ENCODE results near the gene BCL11A.

Gene BCL11A

DNA sequence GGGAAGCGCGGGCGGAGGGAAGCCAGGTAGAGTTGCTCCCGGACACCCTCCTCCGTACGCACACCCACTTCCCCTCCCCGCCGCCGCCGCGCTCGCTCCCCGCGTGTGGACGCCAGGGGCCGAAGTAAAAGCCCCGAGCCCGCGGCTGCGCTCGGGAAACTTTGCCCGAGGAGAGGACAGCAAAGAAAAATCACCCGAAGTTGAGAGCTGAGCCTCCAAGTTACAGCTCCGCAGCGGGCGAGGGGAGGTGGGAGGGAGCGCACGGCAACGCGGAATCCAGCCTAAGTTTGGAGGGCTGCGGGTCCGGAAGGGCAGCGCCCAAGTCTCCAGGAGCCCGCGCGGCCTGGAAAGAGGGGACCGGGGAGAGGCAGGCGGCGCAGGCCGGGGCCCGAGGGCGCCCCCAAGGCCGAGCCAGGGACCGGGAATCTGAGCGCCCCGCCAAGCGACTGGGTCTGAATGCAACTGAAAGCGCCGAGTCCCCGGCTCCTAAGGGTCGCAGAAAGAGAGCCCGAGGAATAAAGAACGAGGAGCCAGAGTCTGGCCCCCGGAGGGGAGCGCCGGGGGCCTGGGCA is 706 bp upstream of the BCL11A start:
- DNase-seq (ENCODE audit: low spot score) = no peak
- H3K27ac ChIP-seq (replicated peaks; ENCODE audit: low read length) = no peak overlapping the region
- peak overlapping the region; percentile 4 for H3K14ac ChIP-seq (ENCODE audit: low read length)

GRCh38 chr2:60552851-60553494 is 481 bp downstream of the BCL11A start:
- peak overlapping the region; percentile 25 for H3K4me2 ChIP-seq (ENCODE audit: insufficient read depth, low read length, poor library complexity, severe bottlenecking)
- no peaks in the 10 kb centered on the region for H3K79me1 ChIP-seq (ENCODE audit: low read depth, low read length)
- H3K36me3 ChIP-seq (replicated peaks in 1 of 2; ENCODE audit: control insufficient read depth in 2 of 2, insufficient read depth in 2 of 2, low read length in 2 of 2) = no peaks in the 10 kb centered on the region
- no peak overlapping the region for H3K27ac ChIP-seq (replicated peaks; ENCODE audit: low read length)
- H3K4me1 ChIP-seq (ENCODE audit: control insufficient read depth in 2 of 2, insufficient read depth in 1 of 2, low read depth in 1 of 2, low read length in 2 of 2) = peaks cover 14 to 28% of the 10 kb centered on the region in 2 donors
- no peak for DNase-seq (ENCODE audit: low spot score)
- H3K14ac ChIP-seq (ENCODE audit: low read length) = no peak overlapping the region
- no CpG with 5 or more reads among the region's 38 CpGs for WGBS, 2 donors (ENCODE audit: extremely low coverage in 2 of 2, insufficient read length in 2 of 2, insufficient replicate concordance in 1 of 2)
- no peak overlapping the region for H2BK120ac ChIP-seq (ENCODE audit: low read depth, low read length)
- peaks cover 9 to 92% (median 66%) of the 10 kb centered on the region in 3 experiments for H3K27me3 ChIP-seq (ENCODE audit: control insufficient read depth in 3 of 3, insufficient read depth in 3 of 3, low read depth in 1 of 3, low read length in 3 of 3)
- no peak overlapping the region for H2BK5ac ChIP-seq (ENCODE audit: low read length)
- no peak overlapping the region for H4K8ac ChIP-seq (ENCODE audit: low read depth, low read length)
- peak overlapping the region; percentile 39 for H2AFZ ChIP-seq (ENCODE audit: low read length)
- no peak overlapping the region for H3K18ac ChIP-seq (ENCODE audit: low read length)
- no peaks in the 10 kb centered on the region for H3K9me3 ChIP-seq (replicated peaks in 1 of 2; ENCODE audit: control insufficient read depth in 2 of 2, insufficient read depth in 1 of 2, low read depth in 1 of 2, low read length in 2 of 2)
- peak overlapping the region in 1 of 2 donors; percentile 1 for H3K4me3 ChIP-seq (ENCODE audit: low read length in 2 of 2)
- H2AK5ac ChIP-seq (ENCODE audit: low read depth, low read length) = no peak overlapping the region
- H3K9ac ChIP-seq (ENCODE audit: low read depth, low read length, poor library complexity) = no peak overlapping the region
- H4K91ac ChIP-seq (ENCODE audit: low read depth, low read length, poor library complexity) = no peak overlapping the region
- H3K4ac ChIP-seq (ENCODE audit: low read length) = no peak overlapping the region
- no peak overlapping the region for H2BK12ac ChIP-seq (ENCODE audit: low read length)
- no peak overlapping the region for H2BK15ac ChIP-seq (ENCODE audit: low read length)
- H3K23ac ChIP-seq (ENCODE audit: low read depth, low read length, poor library complexity) = no peak overlapping the region

More for the DNA sequence above, 706 bp upstream of the BCL11A start:
- no peak overlapping the region for H2BK12ac ChIP-seq (ENCODE audit: low read length)
- no peak overlapping the region for H4K91ac ChIP-seq (ENCODE audit: low read depth, low read length, poor library complexity)
- peak overlapping the region; percentile 64 for H3K18ac ChIP-seq (ENCODE audit: low read length)
- H3K36me3 ChIP-seq (replicated peaks in 1 of 2; ENCODE audit: control insufficient read depth in 2 of 2, insufficient read depth in 2 of 2, low read length in 2 of 2) = no peaks in the 10 kb centered on the region
- peak overlapping the region; percentile 32 to 81 for H3K4me3 ChIP-seq (ENCODE audit: low read length in 2 of 2)
- H3K4me1 ChIP-seq (ENCODE audit: control insufficient read depth in 2 of 2, insufficient read depth in 1 of 2, low read depth in 1 of 2, low read length in 2 of 2) = peaks cover 10 to 25% of the 10 kb centered on the region in 2 donors
- H3K79me1 ChIP-seq (ENCODE audit: low read depth, low read length) = no peaks in the 10 kb centered on the region
- no CpG with 5 or more reads among the region's 56 CpGs for WGBS, 2 donors (ENCODE audit: extremely low coverage in 2 of 2, insufficient read length in 2 of 2, insufficient replicate concordance in 1 of 2)
- no peak overlapping the region for H4K8ac ChIP-seq (ENCODE audit: low read depth, low read length)
- no peak overlapping the region for H2BK15ac ChIP-seq (ENCODE audit: low read length)
- no peak overlapping the region for H3K23ac ChIP-seq (ENCODE audit: low read depth, low read length, poor library complexity)
- H3K9me3 ChIP-seq (replicated peaks in 1 of 2; ENCODE audit: control insufficient read depth in 2 of 2, insufficient read depth in 1 of 2, low read depth in 1 of 2, low read length in 2 of 2) = no peaks in the 10 kb centered on the region
- H2AFZ ChIP-seq (ENCODE audit: low read length) = peak overlapping the region; percentile 92
- H3K4me2 ChIP-seq (ENCODE audit: insufficient read depth, low read length, poor library complexity, severe bottlenecking) = peak overlapping the region; percentile 98
- no peak overlapping the region for H3K4ac ChIP-seq (ENCODE audit: low read length)
- H2BK5ac ChIP-seq (ENCODE audit: low read length) = peak overlapping the region; percentile 39
- peak overlapping the region; percentile 53 for H3K9ac ChIP-seq (ENCODE audit: low read depth, low read length, poor library complexity)
- H2AK5ac ChIP-seq (ENCODE audit: low read depth, low read length) = no peak overlapping the region
- H2BK120ac ChIP-seq (ENCODE audit: low read depth, low read length) = no peak overlapping the region
- peaks cover 9 to 92% (median 61%) of the 10 kb centered on the region in 3 experiments for H3K27me3 ChIP-seq (ENCODE audit: control insufficient read depth in 3 of 3, insufficient read depth in 3 of 3, low read depth in 1 of 3, low read length in 3 of 3)

- no peak overlapping the region for H4K91ac ChIP-seq (ENCODE audit: low read depth, low read length, poor library complexity)
- H3K18ac ChIP-seq (ENCODE audit: low read length) = no peak overlapping the region
- H2BK5ac ChIP-seq (ENCODE audit: low read length) = no peak overlapping the region
- H3K79me1 ChIP-seq (ENCODE audit: low read depth, low read length) = no peaks in the 10 kb centered on the region
- no peak overlapping the region for H2BK15ac ChIP-seq (ENCODE audit: low read length)
- H3K4me2 ChIP-seq (ENCODE audit: insufficient read depth, low read length, poor library complexity, severe bottlenecking) = peak overlapping the region; percentile 62
- H3K23ac ChIP-seq (ENCODE audit: low read depth, low read length, poor library complexity) = no peak overlapping the region
- no peak overlapping the region for H2AK5ac ChIP-seq (ENCODE audit: low read depth, low read length)
- no peak overlapping the region for H3K4ac ChIP-seq (ENCODE audit: low read length)
- H4K8ac ChIP-seq (ENCODE audit: low read depth, low read length) = no peak overlapping the region
- H3K36me3 ChIP-seq (replicated peaks in 1 of 2; ENCODE audit: control insufficient read depth in 2 of 2, insufficient read depth in 2 of 2, low read length in 2 of 2) = no peaks in the 10 kb centered on the region
- no peak overlapping the region for H2BK120ac ChIP-seq (ENCODE audit: low read depth, low read length)
- peak overlapping the region in 1 of 2 donors; percentile 29 for H3K4me3 ChIP-seq (ENCODE audit: low read length in 2 of 2)
- no CpG with 5 or more reads among the region's 49 CpGs for WGBS, 2 donors (ENCODE audit: extremely low coverage in 2 of 2, insufficient read length in 2 of 2, insufficient replicate concordance in 1 of 2)
- no peak overlapping the region for H2BK12ac ChIP-seq (ENCODE audit: low read length)
- no peak for DNase-seq (ENCODE audit: low spot score)
- H3K9ac ChIP-seq (ENCODE audit: low read depth, low read length, poor library complexity) = no peak overlapping the region
- H3K27me3 ChIP-seq (ENCODE audit: control insufficient read depth in 3 of 3, insufficient read depth in 3 of 3, low read depth in 1 of 3, low read length in 3 of 3) = peaks cover 9 to 92% (median 62%) of the 10 kb centered on the region in 3 experiments
- H3K4me1 ChIP-seq (ENCODE audit: control insufficient read depth in 2 of 2, insufficient read depth in 1 of 2, low read depth in 1 of 2, low read length in 2 of 2) = peaks cover 14 to 28% of the 10 kb centered on the region in 2 donors
- no peaks in the 10 kb centered on the region for H3K9me3 ChIP-seq (replicated peaks in 1 of 2; ENCODE audit: control insufficient read depth in 2 of 2, insufficient read depth in 1 of 2, low read depth in 1 of 2, low read length in 2 of 2)
- H3K27ac ChIP-seq (replicated peaks; ENCODE audit: low read length) = no peak overlapping the region
- peak overlapping the region; percentile 59 for H2AFZ ChIP-seq (ENCODE audit: low read length)
- no peak overlapping the region for H3K14ac ChIP-seq (ENCODE audit: low read length)
Observed at GRCh38 chr2:60552078-60552850, 1.2 kb downstream of the BCL11A start.
